HUES6 (cell line): ENCODE measurements around the gene SMIM9.
"Not testable (repeated sequence)": the region's sequence is repeated elsewhere in the genome, so short reads cannot be mapped to it uniquely, and the experiment has no call there.

Experiments used
- H3K27ac ChIP-seq: 2 replicates; pipeline ENCODE4 v1.7.0; 2013; ENCODE audit warnings: low read depth, mild to moderate bottlenecking, low read length, inconsistent platforms
- H3K27me3 ChIP-seq: 2 replicates; pipeline ENCODE4 v1.6.1; 2013; ENCODE audit warnings: low read length; ENCODE audit not compliant: control insufficient read depth, insufficient read depth
- H3K36me3 ChIP-seq: 2 replicates; pipeline ENCODE4 v1.6.1; 2013; ENCODE audit warnings: low read length; ENCODE audit not compliant: control insufficient read depth, insufficient read depth
- H3K4me1 ChIP-seq: 2 replicates; pipeline ENCODE4 v1.6.1; 2013; ENCODE audit warnings: low read length; ENCODE audit not compliant: control insufficient read depth, insufficient read depth
- H3K4me3 ChIP-seq: 2 replicates; pipeline ENCODE4 v1.5.1; 2013; ENCODE audit warnings: low read depth, low read length
- H3K9ac ChIP-seq: one replicate; pipeline ENCODE4 v1.6.1; 2013; ENCODE audit warnings: mild to moderate bottlenecking, low read length
- H3K9me3 ChIP-seq: 2 replicates; pipeline ENCODE4 v1.6.1; 2013; ENCODE audit warnings: low read depth, low read length; ENCODE audit not compliant: control insufficient read depth, insufficient read depth

SMIM9 gene

DNA sequence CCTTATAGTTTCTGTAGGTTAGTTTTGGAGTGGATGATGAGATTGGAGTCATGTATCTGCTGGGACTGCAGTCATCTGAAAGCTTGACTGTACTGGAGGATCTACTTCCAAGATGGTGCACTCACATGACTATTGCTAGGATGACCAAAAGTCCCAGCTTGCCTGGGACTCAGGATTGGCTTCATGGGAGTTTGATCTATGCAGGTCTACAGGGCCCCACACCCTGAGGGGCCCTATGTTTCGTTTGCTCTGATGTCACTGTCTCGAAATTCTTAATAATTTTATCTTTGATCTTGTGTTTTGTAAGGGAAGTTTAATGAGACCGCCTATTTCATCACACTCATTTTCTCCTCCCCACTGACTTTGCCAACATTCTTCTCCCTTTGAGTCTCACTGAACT, at the start of gene SMIM9:
Gene SMIM9, minus strand, starts transcription at position 101 of the 400 bp plus-strand sequence. CDS start 3,806 bp downstream, outside the sequence.
- Histone ChIP-seq H3K27me3 (no peaks in the 10 kb centered on the region), H3K4me3 (no peak within 1 kb of the TSS), H3K4me1 (no peaks in the 10 kb centered on the region), H3K9me3 (peaks cover 15% of the 10 kb centered on the region), H3K27ac (no peak within 1 kb of the TSS), H3K9ac (no peak within 1 kb of the TSS), H3K36me3 (no peaks in the 10 kb centered on the region)

DNA sequence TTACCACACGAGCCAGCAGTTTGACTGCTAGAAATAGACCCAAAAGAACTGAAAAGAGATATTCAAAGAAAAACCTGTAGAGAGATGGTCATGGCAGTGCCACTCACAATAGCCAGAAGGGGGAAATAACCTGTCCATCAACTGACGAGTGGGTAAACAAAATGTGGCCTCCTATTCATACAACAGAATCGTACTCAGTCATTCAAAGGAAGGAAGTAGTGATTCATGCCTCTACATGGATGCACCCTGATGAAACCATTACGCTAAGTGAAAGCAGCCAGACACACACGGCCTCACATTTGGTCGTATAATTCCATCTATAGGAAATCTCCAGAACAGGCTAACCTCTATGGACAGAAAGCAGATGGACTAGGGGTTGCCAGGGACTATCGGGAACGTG, 49.6 kb upstream of the SMIM9 start:
- H3K4me1 ChIP-seq, H3K9ac ChIP-seq, H3K27ac ChIP-seq, H3K36me3 ChIP-seq, H3K27me3 ChIP-seq, H3K4me3 ChIP-seq: not testable (repeated sequence)
- H3K9me3 ChIP-seq = peaks cover 14% of the 10 kb centered on the region; the same call in 1 of the 2 replicates

DNA sequence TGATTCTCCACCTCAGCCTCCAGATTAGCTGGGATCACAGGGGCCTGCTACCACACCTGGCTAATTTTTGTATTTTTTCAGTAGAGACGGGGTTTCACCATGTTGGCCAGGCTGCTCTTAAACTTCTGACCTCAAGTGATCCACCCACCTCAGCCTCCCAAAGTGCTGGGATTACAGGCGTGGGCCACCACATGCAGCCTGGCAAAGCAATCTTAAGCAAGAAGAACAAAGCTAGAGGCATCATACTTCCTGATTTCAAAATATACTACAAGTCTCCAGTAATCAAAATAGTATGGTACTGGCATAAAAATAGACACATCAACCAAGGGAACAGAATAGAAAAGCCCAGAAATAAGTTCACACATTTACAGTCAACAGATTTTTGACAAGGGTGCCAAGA, 38.9 kb upstream of the SMIM9 start:
- Histone ChIP-seq H3K27me3 (no peaks in the 10 kb centered on the region), H3K9ac (no peak overlapping the region), H3K27ac (no peak overlapping the region), H3K4me3 (no peak overlapping the region), H3K9me3 (peaks cover 14% of the 10 kb centered on the region; the same call in 1 of the 2 replicates), H3K36me3 (no peaks in the 10 kb centered on the region), H3K4me1 (no peaks in the 10 kb centered on the region)

DNA sequence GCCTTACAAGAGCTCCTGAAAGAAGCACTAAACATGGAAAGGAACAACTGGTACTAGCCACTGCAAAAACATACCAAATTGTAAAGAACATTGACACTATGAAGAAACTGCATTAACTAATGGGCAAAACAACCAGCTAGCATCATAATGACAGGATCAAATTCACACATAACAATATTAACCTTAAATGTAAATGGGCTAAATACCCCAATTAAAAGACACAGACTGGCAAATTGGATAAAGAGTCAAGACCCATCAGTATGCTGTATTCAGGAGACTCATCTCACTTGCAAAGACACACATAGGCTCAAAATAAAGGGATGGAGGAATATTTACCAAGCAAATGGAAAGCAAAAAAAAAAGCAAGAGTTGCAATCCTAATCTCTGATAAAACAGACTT, 34.1 kb upstream of the SMIM9 start:
- not testable (repeated sequence) for H3K4me1 ChIP-seq, H3K36me3 ChIP-seq, H3K27me3 ChIP-seq, H3K4me3 ChIP-seq, H3K9ac ChIP-seq, H3K27ac ChIP-seq
- H3K9me3 ChIP-seq = peaks cover 30% of the 10 kb centered on the region

DNA sequence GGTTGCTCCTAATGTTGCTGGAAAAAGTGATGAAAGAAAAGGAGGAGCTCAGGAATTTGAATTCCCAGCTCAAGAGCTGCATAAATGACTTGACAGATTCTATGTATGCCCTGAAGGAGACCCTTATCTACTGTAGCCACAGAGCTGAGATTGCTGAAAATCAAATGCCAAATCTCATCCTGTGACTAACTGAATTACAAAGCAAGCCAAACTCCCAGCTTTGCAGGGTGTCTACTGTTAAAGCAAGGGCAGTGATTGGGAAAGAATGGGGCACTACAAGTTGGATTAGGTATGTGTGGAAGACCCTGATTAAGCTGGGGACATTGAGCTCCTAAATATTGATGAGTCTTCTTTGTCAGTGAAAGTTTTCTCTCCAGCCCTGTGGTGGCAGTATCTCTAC, 20.8 kb upstream of the SMIM9 start:
- Histone ChIP-seq H3K9ac (no peak overlapping the region), H3K4me3 (no peak overlapping the region), H3K4me1 (peaks cover 3% of the 10 kb centered on the region; the same call in 1 of the 2 replicates), H3K27me3 (no peaks in the 10 kb centered on the region), H3K9me3 (peaks cover 26% of the 10 kb centered on the region; the same call in 1 of the 2 replicates), H3K27ac (no peak overlapping the region), H3K36me3 (no peaks in the 10 kb centered on the region)

DNA sequence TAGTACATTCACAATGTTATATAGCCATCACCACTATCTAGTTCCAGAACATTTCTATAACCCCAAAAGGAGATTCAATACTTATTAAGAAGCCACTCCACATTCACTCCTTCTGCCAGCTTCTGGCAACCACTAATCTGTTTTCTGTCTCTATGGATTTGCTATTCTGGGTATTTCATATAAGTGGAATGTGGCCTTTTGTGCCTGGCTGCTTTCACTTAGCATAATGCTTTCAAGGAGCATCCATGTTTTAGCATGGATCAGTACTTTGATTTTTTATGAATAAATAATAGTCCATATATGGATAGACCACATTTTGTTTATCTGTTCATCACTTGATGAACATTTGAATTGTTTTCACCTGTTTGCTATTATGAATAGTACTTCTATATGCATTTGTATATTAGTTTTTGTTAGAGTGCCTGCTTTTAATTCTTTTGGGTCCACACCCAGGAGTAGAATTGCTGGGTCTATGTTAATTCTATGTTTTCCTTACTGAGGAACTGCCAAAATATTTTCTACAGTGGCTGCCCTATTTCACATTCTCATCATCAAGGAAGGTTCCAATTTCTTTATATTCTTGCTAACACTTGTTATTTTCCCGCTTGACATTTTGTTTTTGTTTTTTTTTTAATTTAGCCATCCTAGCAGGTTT, 16.6 kb upstream of the SMIM9 start:
- Histone ChIP-seq H3K36me3 (no peaks in the 10 kb centered on the region), H3K27me3 (no peaks in the 10 kb centered on the region), H3K4me1 (peaks cover 3% of the 10 kb centered on the region; the same call in 1 of the 2 replicates), H3K9ac (no peak overlapping the region), H3K9me3 (peaks cover 32% of the 10 kb centered on the region; the same call in 1 of the 2 replicates), H3K4me3 (no peak overlapping the region), H3K27ac (no peak overlapping the region)

DNA sequence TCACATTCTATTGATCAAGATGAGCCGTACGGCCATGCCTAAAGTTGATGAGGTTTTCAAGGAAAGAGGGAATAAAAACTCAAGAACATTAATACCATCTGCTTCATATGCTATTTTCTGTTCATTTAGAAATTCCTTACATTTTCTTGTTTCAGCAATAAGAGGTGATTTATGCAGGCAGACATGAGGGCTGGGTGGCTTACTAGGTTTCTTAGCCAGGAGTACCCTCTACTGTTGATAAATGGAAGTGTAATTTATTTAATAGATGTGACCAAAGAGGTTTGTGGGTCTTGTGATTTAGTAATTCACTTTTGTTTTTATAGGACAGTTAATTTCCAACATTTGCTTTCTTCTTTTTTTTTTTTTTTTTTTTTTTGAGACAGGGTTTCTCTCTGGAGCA, 6.4 kb upstream of the SMIM9 start:
- no peak overlapping the region for H3K27ac ChIP-seq
- H3K9ac ChIP-seq = no peak overlapping the region
- H3K9me3 ChIP-seq = peaks cover 15% of the 10 kb centered on the region
- no peaks in the 10 kb centered on the region for H3K27me3 ChIP-seq
- no peaks in the 10 kb centered on the region for H3K36me3 ChIP-seq
- no peak overlapping the region for H3K4me3 ChIP-seq
- no peaks in the 10 kb centered on the region for H3K4me1 ChIP-seq

DNA sequence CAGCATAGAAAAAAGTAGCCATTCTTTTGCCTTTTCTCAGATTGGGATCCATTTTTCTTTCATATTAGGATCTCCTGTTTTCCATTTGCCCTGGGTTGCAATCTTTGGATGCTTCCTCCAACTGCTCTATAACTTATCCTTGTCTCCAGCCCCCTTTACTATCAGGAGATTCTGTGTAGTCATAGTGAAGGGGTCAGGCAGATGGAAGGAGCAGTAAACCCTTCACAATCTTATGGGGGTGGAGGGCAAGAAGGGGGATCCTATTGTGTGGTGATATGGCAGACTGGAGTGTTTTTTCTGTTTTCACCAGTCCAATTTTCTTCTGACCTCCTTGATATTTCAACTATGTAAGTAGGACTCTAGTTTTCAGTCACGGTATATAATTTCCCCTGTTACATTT, 1.7 kb upstream of the SMIM9 start:
- Histone ChIP-seq H3K9me3 (peaks cover 20% of the 10 kb centered on the region), H3K4me3 (no peak overlapping the region), H3K9ac (no peak overlapping the region), H3K27ac (no peak overlapping the region), H3K36me3 (no peaks in the 10 kb centered on the region), H3K4me1 (no peaks in the 10 kb centered on the region), H3K27me3 (no peaks in the 10 kb centered on the region)

DNA sequence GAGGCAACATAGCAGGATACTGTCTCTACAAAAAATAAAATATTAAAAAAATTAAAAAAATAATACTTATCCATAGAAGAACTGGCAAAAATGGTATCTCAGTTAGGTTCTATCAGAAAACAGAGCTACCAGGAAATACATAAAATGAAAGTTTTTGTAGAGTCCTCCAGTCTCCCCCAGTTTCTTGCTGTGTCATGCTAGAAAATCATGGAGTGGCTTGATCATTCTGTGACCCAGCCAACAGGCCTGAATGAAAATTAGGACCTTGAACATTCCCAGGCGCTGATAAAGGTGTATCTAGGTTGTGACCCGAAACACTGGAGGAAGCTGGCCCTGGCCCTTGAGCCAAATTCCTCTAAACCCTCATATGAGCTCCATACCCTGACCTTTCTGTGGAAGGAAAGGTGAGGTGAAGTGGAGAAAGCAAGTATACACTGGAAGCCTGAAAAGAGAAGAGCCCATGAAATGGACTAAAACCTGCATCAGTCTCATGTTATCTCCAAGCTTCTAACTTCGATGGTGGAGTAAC, 652 bp downstream of the SMIM9 start:
- no peaks in the 10 kb centered on the region for H3K36me3 ChIP-seq
- no peak overlapping the region for H3K9ac ChIP-seq
- no peaks in the 10 kb centered on the region for H3K4me1 ChIP-seq
- no peak overlapping the region for H3K4me3 ChIP-seq
- no peaks in the 10 kb centered on the region for H3K27me3 ChIP-seq
- peaks cover 13% of the 10 kb centered on the region; the same call in 1 of the 2 replicates for H3K9me3 ChIP-seq
- no peak overlapping the region for H3K27ac ChIP-seq

DNA sequence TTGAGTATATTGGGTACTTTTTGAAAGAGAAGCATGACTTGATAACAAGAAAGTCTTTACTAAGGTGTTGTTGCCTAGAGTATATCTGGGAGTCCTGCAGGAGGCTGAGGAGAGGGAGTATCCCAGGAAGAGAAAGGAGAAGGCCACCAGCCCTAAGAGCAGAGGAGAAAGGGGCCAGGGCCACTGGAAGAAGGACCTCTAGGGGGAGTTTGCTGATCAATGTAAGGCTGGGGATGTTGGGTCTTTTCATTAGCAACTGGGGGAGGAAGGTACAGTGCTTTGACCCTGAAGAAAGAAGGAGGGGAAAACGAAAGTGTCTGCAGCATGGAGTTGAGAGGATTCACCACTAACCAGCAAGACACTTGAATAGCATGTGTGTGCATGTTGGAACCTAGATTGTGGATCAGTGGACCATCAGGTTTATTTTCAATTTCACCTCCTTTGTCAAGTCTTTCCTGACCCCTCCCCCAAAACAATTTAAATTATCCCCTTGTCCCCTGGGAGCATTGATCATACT, 4.5 kb downstream of the SMIM9 start:
- Histone ChIP-seq H3K4me1 (no peaks in the 10 kb centered on the region), H3K36me3 (no peaks in the 10 kb centered on the region), H3K9ac (no peak overlapping the region), H3K27me3 (no peaks in the 10 kb centered on the region), H3K4me3 (no peak overlapping the region), H3K9me3 (peaks cover 30% of the 10 kb centered on the region; the same call in 1 of the 2 replicates), H3K27ac (no peak overlapping the region)

DNA sequence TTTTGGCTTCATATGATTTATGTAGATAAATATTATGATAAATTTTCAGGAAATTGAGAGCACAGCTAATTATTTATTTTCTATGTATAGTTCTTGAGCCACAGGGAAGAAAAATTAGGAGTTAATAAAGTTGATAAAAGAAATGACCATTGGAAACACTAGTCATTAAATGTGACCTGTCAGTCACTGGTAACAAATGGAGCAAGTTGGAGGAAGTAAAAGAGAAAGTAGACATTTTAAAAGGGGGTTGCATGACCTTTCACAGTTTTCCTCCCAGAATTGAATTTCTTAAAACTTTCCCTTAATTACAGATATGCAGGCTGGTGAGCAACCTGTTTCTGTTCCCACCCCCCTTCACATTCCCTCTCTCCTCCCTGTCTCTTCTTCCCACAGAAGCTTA, 5.3 kb downstream of the SMIM9 start:
- Histone ChIP-seq H3K9ac (no peak overlapping the region), H3K4me1 (no peaks in the 10 kb centered on the region), H3K27me3 (no peaks in the 10 kb centered on the region), H3K36me3 (no peaks in the 10 kb centered on the region), H3K9me3 (peaks cover 36% of the 10 kb centered on the region; the same call in 1 of the 2 replicates), H3K4me3 (no peak overlapping the region), H3K27ac (no peak overlapping the region)
